HG03565 (cell line): ENCODE measurements around the gene TRIM5.
A peak's percentile ranks its signal among the peaks of the same experiment; 100 is the strongest.
"Not testable (repeated sequence)": the region's sequence is repeated elsewhere in the genome, so short reads cannot be mapped to it uniquely, and the experiment has no call there.

Experiments used
- ATAC-seq: cut with Tn5 transposase; IDR thresholded peaks from one replicate; pipeline ENCODE4 v1.9.1; 2021; ENCODE audit warnings: mild to moderate bottlenecking, moderate library complexity; ENCODE audit not compliant: unreplicated experiment

Gene TRIM5

DNA sequence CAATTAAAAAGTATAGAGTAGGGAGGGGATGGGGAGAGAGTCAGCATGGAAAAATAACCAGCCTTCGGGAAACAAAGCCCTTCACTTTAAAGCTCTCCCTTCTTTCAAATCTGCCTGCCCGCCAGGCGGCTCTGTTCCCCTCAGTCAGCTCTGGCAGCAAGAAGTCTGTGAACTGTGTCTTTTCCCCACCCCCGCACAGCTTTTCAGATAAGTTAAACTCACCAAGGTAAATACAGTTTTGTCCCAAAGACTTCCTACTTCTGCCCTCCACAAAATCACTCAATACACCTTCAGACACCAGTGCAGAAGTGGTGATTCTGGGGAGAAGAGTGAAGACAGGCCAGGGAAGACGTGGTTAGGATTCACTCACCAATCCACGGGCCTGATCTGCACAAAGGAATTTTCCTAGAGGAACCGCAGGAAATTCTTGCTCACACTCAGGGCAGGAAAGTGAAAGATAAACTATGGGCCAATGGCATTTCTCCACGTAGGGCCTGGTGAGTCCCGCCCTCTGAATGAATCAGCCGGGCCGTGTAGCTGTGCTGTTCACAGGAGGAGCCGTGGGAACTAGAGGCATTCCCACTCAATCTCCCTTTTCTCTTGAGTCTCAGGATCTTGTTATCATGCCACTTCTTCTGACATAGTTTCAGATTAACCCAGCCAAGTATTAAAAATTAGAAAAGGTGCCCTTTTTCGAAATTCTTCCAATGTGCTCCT is at the start of gene TRIM5:
Gene TRIM5 (minus strand): TSS at position 429 of the 717 bp plus-strand sequence. CDS start 4,897 bp downstream, outside the sequence.
- ATAC-seq, result peak; percentile 56

- ATAC-seq, result no peak
These were observed 42.8 kb upstream of the TRIM5 start for GRCh38 chr11:5727691-5728090.

DNA sequence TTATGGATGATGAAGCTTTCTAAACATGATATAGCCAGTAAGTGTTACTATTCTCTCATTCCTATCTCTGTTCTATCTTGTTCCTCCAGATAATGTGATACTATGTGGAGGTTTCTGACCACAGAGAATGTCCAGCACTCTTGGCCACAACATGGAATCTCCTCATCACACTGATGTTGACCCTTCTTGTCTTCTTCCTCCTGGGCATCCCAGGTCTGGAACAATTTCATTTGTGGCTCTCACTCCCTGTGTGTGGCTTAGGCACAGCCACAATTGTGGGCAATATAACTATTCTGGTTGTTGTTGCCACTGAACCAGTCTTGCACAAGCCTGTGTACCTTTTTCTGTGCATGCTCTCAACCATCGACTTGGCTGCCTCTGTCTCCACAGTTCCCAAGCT is 41.5 kb upstream of the TRIM5 start:
- no peak for ATAC-seq

- ATAC-seq, result no peak
These were observed 37.7 kb upstream of the TRIM5 start for GRCh38 chr11:5722622-5723021.

DNA sequence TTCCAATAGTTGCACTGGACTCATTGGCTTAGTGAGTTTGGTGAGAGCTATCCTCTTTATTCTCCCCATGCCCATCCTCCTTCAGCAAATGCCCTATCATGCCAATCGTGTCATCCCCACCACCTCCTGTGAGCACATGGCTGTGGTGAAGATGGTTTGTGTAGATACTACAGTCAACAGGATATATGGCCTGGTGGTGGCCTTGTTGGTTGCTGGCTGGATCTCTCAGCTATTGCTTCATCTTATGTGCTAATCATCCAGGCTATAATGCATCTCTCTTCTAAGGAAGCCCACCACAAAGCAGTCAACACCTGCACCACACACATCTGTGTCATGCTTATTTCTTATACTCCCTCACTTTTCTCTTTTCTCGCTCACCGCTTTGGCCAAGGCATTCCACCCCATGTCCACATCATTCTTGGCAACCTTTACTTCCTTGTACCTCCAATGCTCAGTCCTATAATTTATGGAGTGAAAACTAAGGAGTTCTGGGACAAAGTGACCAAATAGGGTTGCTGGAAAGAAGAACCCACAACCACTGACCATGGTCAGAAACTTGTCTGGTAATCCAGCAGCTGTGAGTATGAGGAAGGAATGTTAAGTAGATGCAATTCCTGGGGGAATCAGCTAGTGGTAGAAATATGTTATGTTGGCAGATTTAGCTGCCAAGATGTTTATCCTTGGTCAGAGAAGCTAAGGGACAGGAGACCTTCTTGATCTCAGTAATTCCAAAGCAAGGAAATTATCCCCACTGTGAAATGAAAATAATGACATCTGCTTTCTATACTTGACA is 35.0 kb upstream of the TRIM5 start:
- no peak for ATAC-seq

- not testable (repeated sequence) for ATAC-seq
These were observed 31.6 kb upstream of the TRIM5 start for GRCh38 chr11:5716518-5716917.

DNA sequence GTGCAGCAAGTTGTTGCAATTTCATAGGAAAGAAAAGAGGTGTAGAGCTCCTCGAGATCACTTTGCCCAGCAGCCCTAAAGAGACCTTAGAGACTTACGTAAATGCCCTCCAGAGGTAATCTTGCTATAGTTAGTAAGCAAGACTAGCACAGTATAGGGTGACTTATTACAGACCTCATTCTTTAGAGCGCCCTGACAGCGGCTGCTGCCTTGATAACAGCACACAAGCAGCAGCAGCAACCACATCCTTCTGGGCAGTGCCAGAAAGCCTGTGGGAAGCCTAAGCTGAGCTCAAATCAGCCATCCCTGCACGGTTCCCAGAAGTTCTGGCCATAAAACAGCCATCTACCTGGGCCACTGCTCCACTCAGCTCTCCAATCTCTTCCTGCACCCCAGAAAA is 28.8 kb upstream of the TRIM5 start:
- ATAC-seq, result no peak

DNA sequence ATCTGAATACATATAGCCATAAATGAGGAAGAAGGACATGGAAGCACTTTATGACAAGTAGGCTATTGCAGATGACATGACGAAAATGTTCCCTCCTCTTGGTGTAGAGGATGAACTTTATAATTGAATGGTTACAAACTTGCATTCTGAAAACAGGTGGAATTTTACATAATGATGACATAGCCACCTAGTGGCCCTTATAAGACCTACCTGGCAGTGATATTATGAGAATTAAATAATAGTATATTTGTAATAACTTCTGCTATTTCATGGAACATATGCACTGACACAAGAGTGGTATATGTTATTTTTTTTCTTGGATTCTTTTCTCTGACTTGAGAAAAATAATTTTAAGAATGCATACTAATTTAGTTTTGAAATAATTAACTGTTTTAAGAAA is 27.6 kb upstream of the TRIM5 start:
- ATAC-seq, result no peak

GRCh38 chr11:5705688-5706087 is 20.8 kb upstream of the TRIM5 start:
- ATAC-seq, result no peak

- ATAC-seq, result peak; percentile 62
These were observed 19.1 kb upstream of the TRIM5 start for GRCh38 chr11:5703741-5704536.

GRCh38 chr11:5701055-5701577 is 16.2 kb upstream of the TRIM5 start:
- no peak for ATAC-seq

DNA sequence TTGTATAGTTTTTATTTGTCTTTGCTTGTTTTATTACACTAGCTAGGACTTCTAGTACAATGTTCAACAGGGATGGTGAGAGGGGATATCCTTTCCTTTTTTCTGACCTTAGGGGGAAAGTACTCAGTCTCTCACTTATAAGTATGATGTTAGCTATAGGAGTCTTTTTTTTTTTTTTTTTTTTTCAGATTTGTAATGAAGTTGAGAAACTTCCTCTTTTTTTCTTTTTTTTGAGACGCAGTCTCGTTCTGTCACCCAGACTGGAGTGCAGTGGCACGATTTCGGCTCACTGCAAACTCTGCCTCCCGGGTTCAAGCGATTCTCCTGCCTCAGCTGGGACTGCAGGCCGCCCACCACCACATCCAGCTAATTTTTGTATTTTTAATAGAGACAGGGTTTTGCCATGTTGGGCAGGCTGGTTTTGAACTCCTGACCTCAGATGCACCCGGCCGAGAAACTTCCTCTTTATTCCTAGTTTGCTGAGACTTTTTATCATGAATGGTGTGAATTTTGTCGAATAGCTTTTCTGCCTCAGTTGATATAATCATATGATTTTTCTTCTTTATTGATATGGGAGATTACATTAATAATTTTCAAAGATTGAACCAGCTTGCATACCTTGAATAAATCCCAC is 15.7 kb upstream of the TRIM5 start:
- ATAC-seq, result no peak

DNA sequence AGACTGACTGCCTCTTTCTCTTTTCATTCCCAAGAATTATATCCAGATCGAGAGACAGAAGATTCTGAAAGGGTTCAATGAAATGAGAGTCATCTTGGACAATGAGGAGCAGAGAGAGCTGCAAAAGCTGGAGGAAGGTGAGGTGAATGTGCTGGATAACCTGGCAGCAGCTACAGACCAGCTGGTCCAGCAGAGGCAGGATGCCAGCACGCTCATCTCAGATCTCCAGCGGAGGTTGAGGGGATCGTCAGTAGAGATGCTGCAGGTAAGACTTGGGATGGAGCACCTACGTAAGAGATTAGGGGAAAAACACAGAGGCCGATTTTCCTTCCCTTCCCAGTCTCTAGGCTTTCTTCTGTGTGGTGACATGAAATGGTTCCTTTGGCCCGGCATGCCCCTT is 13.4 kb upstream of the TRIM5 start:
- ATAC-seq, result no peak

- ATAC-seq, result no peak
These were observed 11.3 kb upstream of the TRIM5 start for GRCh38 chr11:5696210-5696609.

- no peak for ATAC-seq
These were observed 10.7 kb upstream of the TRIM5 start for GRCh38 chr11:5695580-5695979.

- no peak for ATAC-seq
These were observed 9.8 kb upstream of the TRIM5 start for GRCh38 chr11:5694642-5695041.

- ATAC-seq, result no peak
These were observed 7.1 kb upstream of the TRIM5 start for GRCh38 chr11:5691964-5692361.

DNA sequence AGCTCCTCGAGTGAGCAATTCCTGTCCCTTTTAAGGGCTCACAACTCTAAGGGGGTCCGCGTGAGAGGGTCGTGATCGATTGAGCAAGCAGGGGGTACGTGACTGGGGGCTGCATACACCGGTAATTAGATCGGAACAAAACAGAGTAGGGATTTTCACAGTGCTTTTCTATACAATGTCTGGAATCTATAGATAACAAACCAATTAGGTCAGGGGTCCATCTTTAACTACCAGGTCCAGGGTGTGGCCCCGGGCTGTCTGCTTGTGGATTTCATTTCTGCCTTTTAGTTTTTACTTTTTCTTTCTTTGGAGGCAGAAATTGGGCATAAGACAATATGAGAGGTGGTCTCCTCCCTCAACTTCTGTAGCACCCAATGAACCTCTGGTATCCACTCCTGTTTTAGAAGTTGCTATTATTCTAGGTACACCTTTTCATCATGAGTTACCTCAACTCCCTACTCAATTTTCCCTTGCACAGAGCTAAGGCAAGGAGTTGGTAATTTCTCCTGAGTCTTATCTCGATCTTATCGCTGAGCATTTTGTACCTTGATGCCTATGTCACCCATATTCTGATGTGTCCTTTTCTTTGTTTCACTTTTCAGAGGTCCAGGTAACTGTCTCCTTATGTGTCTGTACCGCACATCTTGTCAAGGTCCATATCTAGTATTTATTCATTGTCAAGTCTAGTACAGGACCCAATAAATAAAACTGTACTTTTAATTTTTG is 6.5 kb upstream of the TRIM5 start:
- not testable (repeated sequence) for ATAC-seq

DNA sequence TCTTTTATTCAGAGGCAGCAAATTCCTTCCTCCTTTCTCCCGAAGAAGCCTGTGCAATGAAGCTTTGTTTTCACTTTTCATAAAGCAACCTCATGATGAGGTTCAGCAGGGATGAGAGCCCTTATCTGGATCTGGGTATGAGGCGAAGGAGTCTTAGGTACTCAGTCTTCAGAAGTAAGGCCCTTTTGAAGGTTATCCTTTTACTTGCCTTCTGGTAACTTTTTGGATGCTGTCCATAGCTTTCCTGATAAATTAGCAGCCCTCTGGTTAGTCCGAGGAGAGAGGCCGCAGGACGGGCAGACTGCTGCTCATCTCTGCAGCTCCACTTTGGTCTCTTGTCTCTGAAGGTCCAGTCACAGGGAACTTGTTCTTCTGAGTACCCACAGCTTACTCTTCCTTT is 5.9 kb upstream of the TRIM5 start:
- ATAC-seq, result no peak

DNA sequence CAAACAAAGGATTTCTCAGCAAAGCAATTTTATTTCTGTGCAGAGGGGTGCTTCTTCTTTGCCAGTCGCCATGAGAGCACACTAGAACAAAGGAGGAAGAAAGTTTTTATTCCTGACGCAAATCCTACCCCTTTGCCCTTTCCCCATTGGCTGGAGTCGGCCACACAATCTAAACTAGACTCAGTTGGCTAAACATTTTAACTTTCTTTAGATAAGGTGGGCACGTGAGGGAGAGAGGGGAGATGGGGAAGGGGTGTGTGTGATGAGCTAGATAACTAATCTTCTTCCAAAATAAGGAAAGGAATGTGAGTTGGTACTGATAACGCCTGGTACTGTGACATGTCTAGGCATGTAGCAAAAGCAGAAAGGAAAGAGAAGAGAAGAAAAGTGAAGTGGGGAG is 5.3 kb upstream of the TRIM5 start:
- no peak for ATAC-seq
